Thyroid gland (tissue), 4 donors: ENCODE results near the gene PNPLA3.

Experiments
- CTCF ChIP-seq, 6 experiments: fragments of 200-600 bp in 3 of 6; fragments of 450-650 bp in 3 of 6; sonication (generic) in 3 of 6; IDR thresholded peaks; one replicate each; pipeline ENCODE4 v1.5.1; 2016 to 2019; ENCODE audit warnings: antibody characterized with exemption in 6 of 6, mild to moderate bottlenecking in 2 of 6, inconsistent platforms in 1 of 6, moderate library complexity in 1 of 6
- POLR2A ChIP-seq, 2 donors: fragments of 450-650 bp; IDR thresholded peaks; one replicate each; pipeline ENCODE4 v1.6.1; 2017; ENCODE audit warnings: antibody characterized with exemption in 2 of 2, mild to moderate bottlenecking in 2 of 2, moderate library complexity in 1 of 2

- TF ChIP-seq CTCF (IDR thresholded peaks at IDR 0.05) (no peak), POLR2A (IDR thresholded peaks at IDR 0.05) (no peak)
These were observed 61.9 kb downstream of the PNPLA3 start for GRCh38 chr22:43985532-43985931.
